HEK293T (cell line): Measurements from ENCODE around the gene SUCLG2.

Experiments used
- BHLHE40 ChIP-seq: fragments of 450-650 bp; IDR thresholded peaks from 2 replicates; pipeline ENCODE4 v1.6.1; 2016; ENCODE audit warnings: mild to moderate bottlenecking, moderate library complexity, borderline replicate concordance
- ELF4 ChIP-seq: fragments of 450-650 bp; IDR thresholded peaks from 2 replicates; pipeline ENCODE4 v1.6.1; 2017; ENCODE audit warnings: antibody characterized with exemption

- no peak for TF ChIP-seq ELF4
- TF ChIP-seq BHLHE40: no peak
Measured at GRCh38 chr3:67382536-67382935, 271.9 kb downstream of the SUCLG2 start.
